Lung (tissue), 12 donors: ENCODE measurements around the gene SHPK. TPM values are rescaled to one million over a fixed set of nuclear protein-coding genes. Genes with fewer than 3 reads are reported as not detected.
"Not testable (repeated sequence)": the region's sequence is repeated elsewhere in the genome, so short reads cannot be mapped to it uniquely, and the experiment has no call there.

ENCODE experiments used
- ATAC-seq: fragments of 200-7000 bp; cut with Tn5 transposase; one replicate; pipeline ENCODE4 v1.9.1; 2020; ENCODE audit warnings: moderate number of reproducible peaks; ENCODE audit not compliant: insufficient read depth, low FRiP score
- DNase-seq, 3 donors: peaks; one replicate each; pipeline ENCODE4 v3.0.0-alpha.2; 2013 to 2017
- H3K27ac ChIP-seq, 2 donors: one replicate each; pipeline ENCODE4 v1.5.1; 2013; ENCODE audit warnings: mild to moderate bottlenecking in 2 of 2, moderate library complexity in 2 of 2, control low read depth in 1 of 2, inconsistent platforms in 1 of 2, low read depth in 1 of 2, low read length in 1 of 2
- H3K27me3 ChIP-seq, 3 donors: one replicate each; pipeline ENCODE4 v1.5.1; 2013; ENCODE audit warnings: low read length in 2 of 3; ENCODE audit not compliant: control insufficient read depth in 3 of 3, insufficient read depth in 3 of 3
- H3K36me3 ChIP-seq, 4 donors: one replicate each; pipeline ENCODE4 v1.5.1; 2013; ENCODE audit warnings: low read length in 4 of 4, mild to moderate bottlenecking in 1 of 4, moderate library complexity in 1 of 4; ENCODE audit not compliant: control insufficient read depth in 4 of 4, insufficient read depth in 4 of 4
- H3K4me1 ChIP-seq, 5 donors: one replicate each; pipeline ENCODE4 v1.5.1; 2013; ENCODE audit warnings: low read length in 5 of 5, mild to moderate bottlenecking in 2 of 5, moderate library complexity in 1 of 5; ENCODE audit not compliant: control insufficient read depth in 5 of 5, insufficient read depth in 5 of 5
- H3K4me3 ChIP-seq: one replicate; pipeline ENCODE4 v1.5.1; 2013; ENCODE audit warnings: mild to moderate bottlenecking, control low read depth, moderate library complexity
- H3K9ac ChIP-seq, 2 donors: one replicate each; pipeline ENCODE4 v1.5.1; 2013; ENCODE audit warnings: low read length in 2 of 2, control low read depth in 1 of 2; ENCODE audit not compliant: insufficient read depth in 1 of 2
- H3K9me3 ChIP-seq, 4 donors: one replicate each; pipeline ENCODE4 v1.5.1; 2013; ENCODE audit warnings: low read length in 3 of 4, mild to moderate bottlenecking in 1 of 4, moderate library complexity in 1 of 4; ENCODE audit not compliant: control insufficient read depth in 4 of 4, insufficient read depth in 3 of 4
- WGBS, 2 donors: extraction: QIAGEN DNeasy Blood & Tissue Kit; methylation state at CpG; one replicate each; pipeline ENCODE4 v1.1.7; 2013; 5-methylcytosine and 5-hydroxymethylcytosine counted together
- polyA plus RNA-seq, 2 donors: library from polyadenylated mRNA; stranded (reverse); fragments of 200-250 nt; gene quantifications; one replicate each; pipeline ENCODE4 v1.2.1, GENCODE V29; 2013
- total RNA-seq, 2 donors: library from RNA; depleted of rRNA in 1 of 2; stranded (reverse); fragments of >200 nt in 1 of 2; gene quantifications; one replicate each; pipeline ENCODE4 v1.2.1, GENCODE V29; 2014 to 2021
- TF ChIP-seq, protein P1 (sequence below): IDR thresholded peaks from 2 replicates; pipeline ENCODE4 v1.5.1; 2012; ENCODE audit warnings: mild to moderate bottlenecking; ENCODE audit errors: control extremely low read depth, extremely low read depth
- donor health status: control.
- donor health status: control.
- donor health status: Bipolar disorder and iron deficiency.
- donor health status: healthy.
- donor health status: DM: yes; HTN: yes; CAD: no.

SHPK gene
- total and polyA plus RNA-seq, 4 donors: 4.9 to 16.8 (median 11.3) TPM

DNA sequence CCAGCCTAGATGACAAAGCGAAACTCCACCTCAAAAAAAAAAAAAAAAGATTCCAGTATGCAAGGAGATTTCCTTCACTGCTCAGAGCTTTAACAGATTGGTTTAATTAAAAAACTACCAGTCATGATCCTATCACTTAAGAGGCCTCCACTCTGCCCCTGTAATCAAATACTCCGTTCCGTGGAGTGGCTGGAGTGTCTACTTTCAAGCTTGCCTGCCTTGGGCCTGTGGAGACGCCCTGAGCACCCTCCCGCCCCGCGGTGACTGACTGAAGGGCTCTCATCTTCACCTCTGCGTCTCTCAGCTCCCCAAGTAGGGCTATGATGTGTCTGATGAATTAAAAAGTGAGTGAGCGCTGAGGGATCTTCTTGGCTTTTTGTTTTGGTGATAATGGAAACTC is 53.1 kb downstream of the SHPK start:
- Histone ChIP-seq H3K4me3 (no peak overlapping the region), H3K4me1 (no peaks in the 10 kb centered on the region), H3K36me3 (peaks cover 5 to 15% (median 13%) of the 10 kb centered on the region in 4 donors), H3K27ac (no peak overlapping the region), H3K27me3 (no peaks in the 10 kb centered on the region), H3K9ac (no peak overlapping the region), H3K9me3 (no peaks in the 10 kb centered on the region)
- WGBS, 2 donors: 73 to 86% methylated on average over 9 of the region's 9 CpGs
- TF ChIP-seq, protein P1, sequence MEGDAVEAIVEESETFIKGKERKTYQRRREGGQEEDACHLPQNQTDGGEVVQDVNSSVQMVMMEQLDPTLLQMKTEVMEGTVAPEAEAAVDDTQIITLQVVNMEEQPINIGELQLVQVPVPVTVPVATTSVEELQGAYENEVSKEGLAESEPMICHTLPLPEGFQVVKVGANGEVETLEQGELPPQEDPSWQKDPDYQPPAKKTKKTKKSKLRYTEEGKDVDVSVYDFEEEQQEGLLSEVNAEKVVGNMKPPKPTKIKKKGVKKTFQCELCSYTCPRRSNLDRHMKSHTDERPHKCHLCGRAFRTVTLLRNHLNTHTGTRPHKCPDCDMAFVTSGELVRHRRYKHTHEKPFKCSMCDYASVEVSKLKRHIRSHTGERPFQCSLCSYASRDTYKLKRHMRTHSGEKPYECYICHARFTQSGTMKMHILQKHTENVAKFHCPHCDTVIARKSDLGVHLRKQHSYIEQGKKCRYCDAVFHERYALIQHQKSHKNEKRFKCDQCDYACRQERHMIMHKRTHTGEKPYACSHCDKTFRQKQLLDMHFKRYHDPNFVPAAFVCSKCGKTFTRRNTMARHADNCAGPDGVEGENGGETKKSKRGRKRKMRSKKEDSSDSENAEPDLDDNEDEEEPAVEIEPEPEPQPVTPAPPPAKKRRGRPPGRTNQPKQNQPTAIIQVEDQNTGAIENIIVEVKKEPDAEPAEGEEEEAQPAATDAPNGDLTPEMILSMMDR: no peak
- DNase-seq (peak; percentile 3 to 43 (median 42)), ATAC-seq (no peak)

- not testable (repeated sequence) for DNase-seq, H3K4me1 ChIP-seq, ATAC-seq, H3K9ac ChIP-seq, H3K4me3 ChIP-seq, H3K27ac ChIP-seq, H3K27me3 ChIP-seq, H3K36me3 ChIP-seq, H3K9me3 ChIP-seq
- WGBS, 2 donors: 98% methylated on average over 4 of the region's 4 CpGs
These were observed 57.4 kb downstream of the SHPK start for GRCh38 chr17:3578667-3579066.

GRCh38 chr17:3576970-3577369 is 59.1 kb downstream of the SHPK start:
- TF ChIP-seq, protein P1: no peak
- 93 to 94% methylated on average over 11 of the region's 11 CpGs for WGBS, 2 donors
- Histone ChIP-seq H3K9ac (no peak overlapping the region), H3K4me1 (no peaks in the 10 kb centered on the region), H3K9me3 (no peaks in the 10 kb centered on the region), H3K27ac (no peak overlapping the region), H3K36me3 (peaks cover 2 to 15% (median 12%) of the 10 kb centered on the region in 4 donors), H3K27me3 (no peaks in the 10 kb centered on the region), H3K4me3 (no peak overlapping the region)
- no peak for DNase-seq
- no peak for ATAC-seq

DNA sequence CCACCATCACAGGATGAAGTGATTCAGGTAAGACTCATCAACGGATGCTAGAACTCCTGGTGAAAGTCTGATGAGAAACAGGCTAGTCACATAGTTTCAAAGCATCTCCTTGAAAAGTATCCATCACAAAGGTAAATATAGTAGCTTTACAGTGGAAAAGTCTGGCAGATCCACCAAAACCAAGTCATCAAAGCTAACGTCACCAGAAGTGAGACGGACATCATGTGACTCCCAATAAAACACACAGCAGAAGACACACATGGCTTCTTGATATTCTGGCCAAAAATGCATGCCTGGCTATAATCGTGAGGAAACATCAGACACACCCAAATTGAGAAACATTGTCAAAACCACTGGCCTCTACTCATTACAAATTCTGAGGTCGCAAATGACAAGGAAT is 60.5 kb downstream of the SHPK start:
- Histone ChIP-seq H3K36me3 (peaks cover 2 to 20% (median 16%) of the 10 kb centered on the region in 4 donors), H3K9me3 (no peaks in the 10 kb centered on the region), H3K27me3 (no peaks in the 10 kb centered on the region), H3K4me1 (no peaks in the 10 kb centered on the region), H3K4me3 (no peak overlapping the region), H3K9ac (no peak overlapping the region), H3K27ac (no peak overlapping the region)
- TF ChIP-seq, protein P1: no peak
- 60 to 72% methylated on average over 5 of the region's 5 CpGs for WGBS, 2 donors
- DNase-seq: no peak
- no peak for ATAC-seq
